GM19193 (cell line): Measurements from ENCODE around the gene HHAT.

Experiments used
- POLR2A ChIP-seq: IDR thresholded peaks from 4 replicates; pipeline ENCODE4 v1.6.1; 2011; ENCODE audit not compliant: insufficient read depth, insufficient read length; ENCODE audit errors: extremely low read depth

Gene HHAT

GRCh38 chr1:210702506-210702905 is 373.8 kb downstream of the HHAT start:
- no peak for TF ChIP-seq POLR2A

- no peak for TF ChIP-seq POLR2A
These were observed 374.9 kb downstream of the HHAT start for GRCh38 chr1:210703593-210703992.

GRCh38 chr1:210705086-210705485 is 376.4 kb downstream of the HHAT start:
- TF ChIP-seq POLR2A = no peak

- no peak for TF ChIP-seq POLR2A
These were observed 377.5 kb downstream of the HHAT start for GRCh38 chr1:210706246-210706645.

- no peak for TF ChIP-seq POLR2A
These were observed 378.9 kb downstream of the HHAT start for GRCh38 chr1:210707300-210708240.

- TF ChIP-seq POLR2A = no peak
These were observed 381.0 kb downstream of the HHAT start for GRCh38 chr1:210709701-210710100.

- no peak for TF ChIP-seq POLR2A
These were observed 383.3 kb downstream of the HHAT start for GRCh38 chr1:210711825-210712612.

- TF ChIP-seq POLR2A = no peak
These were observed 386.4 kb downstream of the HHAT start for GRCh38 chr1:210715072-210715471.

- no peak for TF ChIP-seq POLR2A
These were observed 393.8 kb downstream of the HHAT start for GRCh38 chr1:210722410-210723081.

- TF ChIP-seq POLR2A = no peak
These were observed 394.9 kb downstream of the HHAT start for GRCh38 chr1:210723646-210724045.

GRCh38 chr1:210724768-210725167 is 396.1 kb downstream of the HHAT start:
- TF ChIP-seq POLR2A = no peak
